ENCODE results near the gene AQP6. TPM values are rescaled to one million over a fixed set of nuclear protein-coding genes. Genes with fewer than 3 reads are reported as not detected.

AQP6 gene, protein sequence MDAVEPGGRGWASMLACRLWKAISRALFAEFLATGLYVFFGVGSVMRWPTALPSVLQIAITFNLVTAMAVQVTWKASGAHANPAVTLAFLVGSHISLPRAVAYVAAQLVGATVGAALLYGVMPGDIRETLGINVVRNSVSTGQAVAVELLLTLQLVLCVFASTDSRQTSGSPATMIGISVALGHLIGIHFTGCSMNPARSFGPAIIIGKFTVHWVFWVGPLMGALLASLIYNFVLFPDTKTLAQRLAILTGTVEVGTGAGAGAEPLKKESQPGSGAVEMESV
- not detected in 2 replicates for total RNA-seq

DNA sequence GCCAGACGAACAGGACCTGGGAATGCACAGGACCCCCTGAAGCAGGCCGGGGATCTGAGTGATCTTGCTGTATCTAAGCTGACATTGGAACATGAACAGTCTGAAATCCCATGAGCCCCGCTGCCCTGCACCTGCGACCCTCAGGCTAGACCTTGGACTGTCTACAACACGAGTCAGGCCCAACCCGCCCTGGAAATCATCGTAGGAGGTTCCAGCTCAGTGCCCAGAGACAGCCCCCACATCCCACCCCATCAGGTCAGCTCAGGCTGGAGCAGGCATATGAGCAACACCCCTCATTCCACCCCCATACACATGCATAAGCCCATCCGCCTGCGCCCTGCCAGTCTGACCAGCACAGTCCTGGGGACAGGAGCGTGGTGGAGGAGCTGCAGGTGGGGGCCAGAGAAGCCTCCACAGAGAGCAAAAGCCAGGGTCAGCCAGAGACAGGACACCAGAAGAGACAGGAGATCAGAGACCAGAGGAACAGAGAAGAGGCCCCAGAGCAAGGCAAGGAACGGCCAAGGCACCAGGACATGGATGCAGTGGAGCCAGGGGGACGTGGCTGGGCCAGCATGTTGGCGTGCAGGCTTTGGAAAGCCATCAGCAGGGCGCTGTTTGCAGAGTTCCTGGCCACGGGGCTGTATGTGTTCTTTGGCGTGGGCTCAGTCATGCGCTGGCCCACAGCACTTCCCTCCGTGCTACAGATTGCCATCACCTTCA is at the start of gene AQP6:
Gene AQP6, plus strand, starts transcription at position 307 of the 720 bp plus-strand sequence. Its CDS starts 227 bp downstream, at position 534.

DNA sequence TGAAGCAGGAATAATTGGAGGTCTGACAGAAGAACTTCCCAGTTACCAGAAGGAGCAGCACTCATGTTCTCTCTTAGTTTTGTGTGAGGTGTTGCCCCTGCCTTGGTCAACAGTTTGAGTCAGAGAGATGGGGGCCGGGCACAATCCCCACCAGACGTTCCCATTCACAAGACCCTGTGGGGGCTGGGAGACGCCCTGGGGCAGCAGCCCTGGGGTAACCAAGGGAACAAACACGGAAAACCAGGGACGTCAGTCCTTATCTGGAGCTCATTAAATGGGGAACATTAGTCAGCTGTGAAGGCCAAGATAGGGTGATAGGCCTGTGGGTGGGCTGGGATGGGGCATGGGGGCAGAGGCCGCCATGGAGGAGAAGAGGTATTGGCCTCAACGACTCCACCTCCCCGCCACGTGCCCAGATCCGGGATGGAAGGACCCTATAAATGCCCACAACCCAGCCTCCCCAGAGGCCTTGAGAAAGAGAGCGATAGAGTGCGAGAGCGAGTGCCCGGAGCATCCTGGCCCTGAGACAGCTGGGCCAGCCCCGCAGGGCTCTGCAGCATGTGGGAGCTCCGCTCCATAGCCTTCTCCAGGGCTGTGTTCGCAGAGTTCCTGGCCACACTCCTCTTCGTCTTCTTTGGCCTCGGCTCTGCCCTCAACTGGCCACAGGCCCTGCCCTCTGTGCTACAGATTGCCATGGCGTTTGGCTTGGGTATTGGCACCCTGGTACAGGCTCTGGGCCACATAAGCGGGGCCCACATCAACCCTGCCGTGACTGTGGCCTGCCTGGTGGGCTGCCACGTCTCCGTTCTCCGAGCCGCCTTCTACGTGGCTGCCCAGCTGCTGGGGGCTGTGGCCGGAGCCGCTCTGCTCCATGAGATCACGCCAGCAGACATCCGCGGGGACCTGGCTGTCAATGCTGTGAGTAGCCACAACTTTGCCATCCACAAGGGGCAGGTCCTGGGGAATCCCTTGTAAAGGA is 22.2 kb upstream of the AQP6 start, which contains the start of gene AQP2:
Gene AQP2, plus strand, starts transcription at position 465 of the 979 bp plus-strand sequence. Its CDS starts 94 bp downstream, at position 559.

DNA sequence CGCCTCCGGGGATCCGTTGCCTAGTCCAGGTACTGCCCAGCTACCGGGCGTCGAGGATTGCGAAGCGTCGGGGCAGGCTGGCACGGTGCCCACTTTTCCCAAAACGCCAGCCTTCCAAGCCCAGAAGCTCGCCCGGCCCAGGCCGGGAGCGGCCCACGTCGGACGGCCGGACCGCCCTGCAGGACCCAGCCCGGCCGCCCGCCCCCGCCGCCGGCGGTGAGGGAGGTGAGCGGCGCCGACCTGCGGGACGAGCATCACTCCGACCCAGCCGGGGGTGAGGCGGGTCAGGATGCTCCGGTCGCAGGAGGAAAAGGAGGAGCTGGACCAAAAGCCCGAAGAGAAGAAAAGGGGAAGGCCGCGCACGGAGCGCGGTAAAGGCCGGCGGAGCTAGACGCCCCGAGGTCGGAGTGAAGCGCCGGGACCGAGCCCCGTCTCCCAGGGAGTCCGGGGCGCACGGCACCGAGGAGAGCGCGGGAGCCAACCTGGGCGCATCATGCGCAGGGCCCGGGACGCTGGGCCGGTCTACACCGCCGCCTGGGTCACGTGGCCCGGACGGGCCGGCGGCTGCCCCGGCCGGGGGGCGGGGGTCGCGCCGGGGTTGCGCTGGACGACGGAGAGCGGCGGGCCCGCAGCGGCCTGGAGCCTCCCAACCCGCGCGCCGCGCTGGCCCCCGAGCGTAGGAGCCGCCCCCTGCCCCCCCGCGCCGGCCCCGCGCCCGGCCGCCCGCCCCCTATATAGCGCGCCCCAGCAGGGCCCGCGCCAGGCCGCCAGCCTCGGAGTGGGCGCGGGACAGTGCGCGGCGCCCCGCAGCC is 11.4 kb upstream of the AQP6 start, which contains the start of gene AQP5:
Gene AQP5, plus strand, starts transcription at position 762 of the 812 bp plus-strand sequence. CDS start 146 bp downstream, outside the sequence.

DNA sequence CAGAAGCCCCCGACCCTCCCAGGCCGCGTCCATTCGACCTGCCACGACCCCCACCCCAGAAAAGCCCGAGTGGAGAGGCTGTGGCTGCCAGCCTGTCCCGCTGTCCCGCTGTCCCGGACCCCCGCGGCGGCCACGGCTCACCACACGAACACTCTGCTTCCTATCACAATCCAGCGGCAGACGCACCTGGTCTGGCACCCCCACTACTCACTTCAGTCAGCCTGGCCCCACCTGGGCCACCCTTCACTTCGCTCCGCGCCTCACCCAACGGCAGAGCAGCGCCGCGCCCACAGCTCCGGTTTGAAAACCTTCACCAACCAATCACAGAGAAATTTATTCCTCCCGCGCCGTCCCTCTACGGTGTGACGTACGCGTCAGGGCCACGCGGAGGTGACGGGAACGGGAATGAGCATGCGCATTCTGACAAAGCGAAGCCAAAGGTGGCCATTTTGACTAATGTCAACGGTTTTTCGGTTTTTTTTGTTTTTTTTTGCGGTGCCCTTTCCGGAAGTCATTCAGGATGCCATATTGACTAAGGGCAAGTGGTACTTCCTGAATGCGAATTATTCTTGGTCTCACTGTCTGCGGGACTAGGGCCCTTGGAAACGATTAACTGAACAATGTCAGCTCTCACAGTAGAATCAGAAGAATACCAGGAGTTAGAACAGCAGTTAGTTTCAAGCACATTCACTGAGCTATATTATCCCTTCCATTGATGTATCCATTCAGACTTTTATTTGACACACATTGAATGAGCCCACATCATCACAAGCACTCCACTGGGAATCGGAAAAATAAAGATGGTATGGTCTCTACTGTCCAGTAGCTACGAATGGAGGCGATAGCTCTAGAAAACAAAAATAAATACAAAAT is 52.7 kb downstream of the AQP6 start, which contains the start of gene RACGAP1:
Gene RACGAP1, minus strand, starts transcription at position 308 of the 873 bp plus-strand sequence. CDS start 8,779 bp downstream, outside the sequence.

Other genes with a start within 250 kb of the AQP6 start
- gene TMBIM6, start 231.4 kb upstream of the AQP6 start, total RNA-seq, result 323 and 392 TPM in 2 replicates
- 6.1 and 6.9 TPM in 2 replicates for gene NCKAP5L, start 144.5 kb upstream of the AQP6 start, total RNA-seq
- 2.2 and 2.7 TPM in 2 replicates for gene BCDIN3D, start 129.8 kb upstream of the AQP6 start, total RNA-seq
- gene FAIM2, start 69.0 kb upstream of the AQP6 start, total RNA-seq, result not detected in 2 replicates
- not detected in 2 replicates for gene AQP2, start 22.2 kb upstream of the AQP6 start, total RNA-seq
- not detected in 2 replicates for gene AQP5, start 11.1 kb upstream of the AQP6 start, total RNA-seq
- gene RACGAP1, start 52.5 kb downstream of the AQP6 start, total RNA-seq, result 8.8 and 10.8 TPM in 2 replicates
- gene ASIC1, start 84.6 kb downstream of the AQP6 start, total RNA-seq, result under 0.01 TPM in 2 replicates
- 48.2 and 49.4 TPM in 2 replicates for gene SMARCD1, start 112.4 kb downstream of the AQP6 start, total RNA-seq
- 0.22 TPM in 1 of 2 replicates, not detected in the other for gene GPD1, start 131.1 kb downstream of the AQP6 start, total RNA-seq
- gene COX14, start 139.3 kb downstream of the AQP6 start, total RNA-seq, result 38.6 and 63.2 TPM in 2 replicates
- 25.9 and 27.5 TPM in 2 replicates for gene CERS5, start 194.4 kb downstream of the AQP6 start, total RNA-seq